ENCODE results near the gene ADISSP. TPM values are rescaled to one million over a fixed set of nuclear protein-coding genes. Genes with fewer than 3 reads are reported as not detected.
A peak's percentile ranks its signal among the peaks of the same experiment; 100 is the strongest.

ADISSP gene
- total and polyA plus RNA-seq, 4 donors = 8.6 to 53.7 (median 35.1) TPM

DNA sequence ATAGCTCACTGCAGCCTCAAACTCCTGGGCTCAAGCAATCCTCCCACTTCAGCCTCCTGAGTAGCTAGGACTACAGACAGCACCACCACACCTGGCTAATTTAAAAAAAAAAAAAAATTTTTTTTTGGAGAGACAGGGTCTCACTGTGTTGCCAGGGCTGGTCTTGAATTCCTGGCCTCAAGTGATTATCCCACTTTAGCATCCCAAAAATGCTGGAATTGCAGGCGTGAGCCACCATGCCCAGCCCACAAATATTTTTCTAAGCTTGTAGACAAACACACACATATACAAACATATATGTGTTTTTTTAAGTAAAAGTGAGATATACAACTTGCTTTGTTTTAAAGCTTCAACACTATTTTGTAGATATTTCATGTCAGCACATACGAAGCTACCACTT is 24.3 kb downstream of the ADISSP start:
- no peak for TF ChIP-seq CTCF (IDR thresholded peaks at IDR 0.05; ENCODE audit: control extremely low read depth, extremely low read depth)
- Histone ChIP-seq H3K27me3 (ENCODE audit: control insufficient read depth in 3 of 3, insufficient read depth in 3 of 3, low read length in 2 of 3) (peaks cover 0 to 4% (median 0%) of the 10 kb centered on the region in 3 donors), H3K4me1 (ENCODE audit: control insufficient read depth in 5 of 5, insufficient read depth in 5 of 5, low read length in 5 of 5) (peaks cover 0 to 16% (median 10%) of the 10 kb centered on the region in 5 donors), H3K9ac (ENCODE audit: insufficient read depth in 1 of 2, low read length in 2 of 2) (no peak overlapping the region), H3K36me3 (ENCODE audit: control insufficient read depth in 4 of 4, insufficient read depth in 4 of 4, low read length in 4 of 4) (peaks cover 0 to 11% (median 9%) of the 10 kb centered on the region in 4 donors), H3K27ac (ENCODE audit: low read depth in 1 of 2, low read length in 1 of 2) (no peak overlapping the region), H3K4me3 (no peak overlapping the region), H3K9me3 (ENCODE audit: control insufficient read depth in 4 of 4, insufficient read depth in 3 of 4, low read length in 3 of 4) (no peaks in the 10 kb centered on the region)
- 75 to 89% methylated on average over 2 of the region's 2 CpGs for WGBS, 2 donors
- ATAC-seq (ENCODE audit: insufficient read depth, low FRiP score) (no peak), DNase-seq (no peak)

- peaks cover 0 to 11% (median 8%) of the 10 kb centered on the region in 4 donors for H3K36me3 ChIP-seq (ENCODE audit: control insufficient read depth in 4 of 4, insufficient read depth in 4 of 4, low read length in 4 of 4)
- H3K9me3 ChIP-seq (ENCODE audit: control insufficient read depth in 4 of 4, insufficient read depth in 3 of 4, low read length in 3 of 4) = no peaks in the 10 kb centered on the region
- no peak for TF ChIP-seq CTCF (IDR thresholded peaks at IDR 0.05; ENCODE audit: control extremely low read depth, extremely low read depth)
- H3K27ac ChIP-seq (ENCODE audit: low read depth in 1 of 2, low read length in 1 of 2) = no peak overlapping the region
- ATAC-seq (ENCODE audit: insufficient read depth, low FRiP score) (no peak), DNase-seq (no peak)
- peaks cover 0 to 4% (median 0%) of the 10 kb centered on the region in 3 donors for H3K27me3 ChIP-seq (ENCODE audit: control insufficient read depth in 3 of 3, insufficient read depth in 3 of 3, low read length in 2 of 3)
- H3K4me3 ChIP-seq = no peak overlapping the region
- 85% methylated on average over 7 of the region's 7 CpGs for whole genome bisulfite sequencing, 2 donors
- peaks cover 0 to 24% (median 13%) of the 10 kb centered on the region in 5 donors for H3K4me1 ChIP-seq (ENCODE audit: control insufficient read depth in 5 of 5, insufficient read depth in 5 of 5, low read length in 5 of 5)
- no peak overlapping the region for H3K9ac ChIP-seq (ENCODE audit: insufficient read depth in 1 of 2, low read length in 2 of 2)
Observed at GRCh38 chr20:3741836-3742458, 25.6 kb downstream of the ADISSP start.

- WGBS, 2 donors = 92 to 95% methylated on average over 15 of the region's 15 CpGs
- no peak for ATAC-seq (ENCODE audit: insufficient read depth, low FRiP score)
Observed at GRCh38 chr20:3740615-3741301, 26.8 kb downstream of the ADISSP start.

More at GRCh38 chr20:3740615-3741301, 26.8 kb downstream of the ADISSP start:
- TF ChIP-seq CTCF (IDR thresholded peaks at IDR 0.05; ENCODE audit: control extremely low read depth, extremely low read depth) = no peak
- Histone ChIP-seq H3K4me1 (ENCODE audit: control insufficient read depth in 5 of 5, insufficient read depth in 5 of 5, low read length in 5 of 5) (peaks cover 0 to 25% (median 13%) of the 10 kb centered on the region in 5 donors), H3K27ac (ENCODE audit: low read depth in 1 of 2, low read length in 1 of 2) (peak overlapping the region in 1 of 2 donors; percentile 91), H3K36me3 (ENCODE audit: control insufficient read depth in 4 of 4, insufficient read depth in 4 of 4, low read length in 4 of 4) (peaks cover 0 to 11% (median 7%) of the 10 kb centered on the region in 4 donors), H3K9me3 (ENCODE audit: control insufficient read depth in 4 of 4, insufficient read depth in 3 of 4, low read length in 3 of 4) (no peaks in the 10 kb centered on the region), H3K27me3 (ENCODE audit: control insufficient read depth in 3 of 3, insufficient read depth in 3 of 3, low read length in 2 of 3) (peaks cover 0 to 4% (median 0%) of the 10 kb centered on the region in 3 donors), H3K4me3 (no peak overlapping the region), H3K9ac (ENCODE audit: insufficient read depth in 1 of 2, low read length in 2 of 2) (no peak overlapping the region)
- no peak for DNase-seq
